Loucy (cell line): ENCODE results near the gene TENT4B.

Experiments
- CTCF ChIP-seq: fragments of 200-600 bp; sonication (generic); conservative IDR thresholded peaks from 2 replicates; pipeline ENCODE4 v1.5.1; 2014; ENCODE audit warnings: mild to moderate bottlenecking, antibody characterized with exemption, low read length
- EZH2phosphoT487 ChIP-seq: fragments of 200-600 bp; IDR thresholded peaks from 2 replicates; pipeline ENCODE4 v1.6.1; 2018; ENCODE audit warnings: antibody characterized with exemption, mild to moderate bottlenecking, moderate library complexity, borderline replicate concordance

DNA sequence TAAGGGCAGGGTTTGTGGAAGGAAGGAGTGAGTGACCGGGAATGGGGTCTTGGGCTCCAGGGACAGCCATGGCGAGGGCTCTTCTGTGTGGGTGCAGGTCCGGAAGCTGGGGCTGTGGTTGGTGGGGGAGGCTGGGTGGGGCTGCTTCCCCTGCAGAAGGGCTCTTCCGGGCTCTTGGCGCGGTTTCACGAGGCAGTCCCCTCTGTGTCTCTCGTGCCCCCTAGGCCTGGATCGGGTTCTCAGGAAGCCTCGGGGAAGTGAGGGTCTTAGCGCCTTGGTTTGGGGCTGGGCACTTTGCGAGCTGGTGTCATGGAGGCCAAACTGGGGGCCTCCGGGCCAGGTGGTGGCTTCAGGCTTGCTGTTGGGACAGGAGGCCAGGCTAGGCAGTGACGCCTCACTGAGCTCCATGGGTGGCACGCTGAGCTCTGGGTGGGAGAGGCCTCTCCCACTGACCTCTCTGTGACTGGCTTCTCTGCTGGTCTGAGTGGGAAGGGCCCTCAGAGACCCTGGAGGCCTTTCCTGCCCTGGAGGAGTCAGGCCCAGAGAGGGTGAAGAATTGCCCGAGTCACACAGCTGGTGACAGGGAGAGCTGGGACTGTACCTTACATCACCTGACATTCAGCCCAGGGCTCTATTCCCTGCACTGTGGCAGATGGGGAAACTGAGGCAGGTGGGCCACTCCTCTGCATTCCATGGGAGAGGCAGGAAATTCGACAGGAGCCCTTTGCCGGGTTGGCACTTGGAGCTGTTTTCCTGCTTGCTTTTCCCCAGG lies 121.4 kb downstream of the TENT4B start:
- TF ChIP-seq CTCF (peak; percentile 26; the same call in 1 of the 2 replicates), EZH2phosphoT487 (no peak)
